DLD1 (cell line): Measurements from ENCODE around the gene C1orf21.

Experiments used
- in situ Hi-C: cut with HindIII; loops from 2 replicates; pipeline ENCODE4 v1.10.0; 2017; ENCODE audit warnings: low sequenced_read_pairs

C1orf21 gene

GRCh38 chr1:184552446-184552845 lies 165.6 kb downstream of the C1orf21 start:
- in situ Hi-C loops = no loop called here

- in situ Hi-C loops = no loop called here
Measured at GRCh38 chr1:184553845-184554244, 167.0 kb downstream of the C1orf21 start.

- in situ Hi-C loops = no loop called here
Measured at GRCh38 chr1:184555665-184556641, 169.1 kb downstream of the C1orf21 start.

- in situ Hi-C loops = no loop called here
Measured at GRCh38 chr1:184556665-184557064, 169.8 kb downstream of the C1orf21 start.

- in situ Hi-C loops = no loop called here
Measured at GRCh38 chr1:184557423-184558347, 170.9 kb downstream of the C1orf21 start.

GRCh38 chr1:184558691-184559090 lies 171.9 kb downstream of the C1orf21 start:
- in situ Hi-C loops = no loop called here

- in situ Hi-C loops = no loop called here
Measured at GRCh38 chr1:184559117-184559713, 172.4 kb downstream of the C1orf21 start.

- in situ Hi-C loops = no loop called here
Measured at GRCh38 chr1:184562806-184563205, 176.0 kb downstream of the C1orf21 start.

GRCh38 chr1:184563308-184563707 lies 176.5 kb downstream of the C1orf21 start:
- in situ Hi-C loops = no loop called here

GRCh38 chr1:184567009-184567408 lies 180.2 kb downstream of the C1orf21 start:
- in situ Hi-C loops = no loop called here

- in situ Hi-C loops = no loop called here
Measured at GRCh38 chr1:184567637-184568036, 180.8 kb downstream of the C1orf21 start.

GRCh38 chr1:184568148-184568547 lies 181.3 kb downstream of the C1orf21 start:
- in situ Hi-C loops = no loop called here

- in situ Hi-C loops = no loop called here
Measured at GRCh38 chr1:184569106-184569505, 182.3 kb downstream of the C1orf21 start.

GRCh38 chr1:184574588-184574987 lies 187.8 kb downstream of the C1orf21 start:
- in situ Hi-C loops = no loop called here

- in situ Hi-C loops = no loop called here
Measured at GRCh38 chr1:184576822-184577221, 190.0 kb downstream of the C1orf21 start.

- in situ Hi-C loops = no loop called here
Measured at GRCh38 chr1:184577319-184577718, 190.5 kb downstream of the C1orf21 start.

GRCh38 chr1:184582411-184582810 lies 195.6 kb downstream of the C1orf21 start:
- in situ Hi-C loops = no loop called here

- in situ Hi-C loops = no loop called here
Measured at GRCh38 chr1:184583849-184584248, 197.0 kb downstream of the C1orf21 start.

- in situ Hi-C loops = no loop called here
Measured at GRCh38 chr1:184588701-184589100, 201.9 kb downstream of the C1orf21 start.

GRCh38 chr1:184590163-184590750 lies 203.4 kb downstream of the C1orf21 start:
- in situ Hi-C loops = no loop called here

- in situ Hi-C loops = no loop called here
Measured at GRCh38 chr1:184593597-184593996, 206.8 kb downstream of the C1orf21 start.
